Stomach smooth muscle (tissue), 2 donors: Measurements from ENCODE around the gene CNNM1.

Experiments
- H3K27ac ChIP-seq: one replicate; pipeline ENCODE4 v1.7.0; 2013; ENCODE audit warnings: mild to moderate bottlenecking, low read length, inconsistent platforms
- H3K27me3 ChIP-seq, 2 donors: one replicate each; pipeline ENCODE4 v1.7.0; 2013; ENCODE audit warnings: low read length in 2 of 2; ENCODE audit not compliant: insufficient read depth in 2 of 2, control insufficient read depth in 1 of 2
- H3K36me3 ChIP-seq, 2 donors: one replicate each; pipeline ENCODE4 v1.7.0; 2013; ENCODE audit warnings: low read length in 2 of 2; ENCODE audit not compliant: control insufficient read depth in 2 of 2, insufficient read depth in 2 of 2
- H3K4me1 ChIP-seq: one replicate; pipeline ENCODE4 v1.7.0; 2013; ENCODE audit warnings: low read length; ENCODE audit not compliant: control insufficient read depth, insufficient read depth
- H3K4me3 ChIP-seq, 2 donors: one replicate each; pipeline ENCODE4 v1.7.0; 2013; ENCODE audit warnings: low read length in 2 of 2
- H3K9ac ChIP-seq, 2 donors: one replicate each; pipeline ENCODE4 v1.7.0; 2013; ENCODE audit warnings: low read length in 2 of 2, mild to moderate bottlenecking in 1 of 2
- H3K9me3 ChIP-seq, 2 donors: one replicate each; pipeline ENCODE4 v1.7.0; 2013; ENCODE audit warnings: low read length in 2 of 2; ENCODE audit not compliant: control insufficient read depth in 2 of 2
- donor health status: healthy.
- donor health status: Pancreatic carcinoma.

The CNNM1 gene

GRCh38 chr10:99347672-99348071, 18.5 kb downstream of the CNNM1 start:
- Histone ChIP-seq H3K9me3 (no peaks in the 10 kb centered on the region), H3K27ac (no peak overlapping the region)

GRCh38 chr10:99353182-99353581, 24.0 kb downstream of the CNNM1 start:
- no peaks in the 10 kb centered on the region for H3K4me1 ChIP-seq
- no peak overlapping the region for H3K9ac ChIP-seq
- H3K9me3 ChIP-seq, result no peaks in the 10 kb centered on the region
- H3K36me3 ChIP-seq, result no peaks in the 10 kb centered on the region
- no peak overlapping the region for H3K4me3 ChIP-seq
- H3K27me3 ChIP-seq, result no peaks in the 10 kb centered on the region
- H3K27ac ChIP-seq, result no peak overlapping the region

More at GRCh38 chr10:99347672-99348071, 18.5 kb downstream of the CNNM1 start:
- Histone ChIP-seq H3K4me1 (no peaks in the 10 kb centered on the region), H3K36me3 (no peaks in the 10 kb centered on the region), H3K4me3 (no peak overlapping the region), H3K9ac (no peak overlapping the region), H3K27me3 (no peaks in the 10 kb centered on the region)

GRCh38 chr10:99357691-99358090, 28.5 kb downstream of the CNNM1 start:
- Histone ChIP-seq H3K4me3 (no peak overlapping the region), H3K27me3 (no peaks in the 10 kb centered on the region), H3K27ac (no peak overlapping the region), H3K4me1 (no peaks in the 10 kb centered on the region), H3K9ac (no peak overlapping the region), H3K36me3 (no peaks in the 10 kb centered on the region), H3K9me3 (no peaks in the 10 kb centered on the region)

GRCh38 chr10:99358101-99358500, 28.9 kb downstream of the CNNM1 start:
- Histone ChIP-seq H3K4me3 (no peak overlapping the region), H3K27ac (no peak overlapping the region), H3K9ac (no peak overlapping the region), H3K4me1 (no peaks in the 10 kb centered on the region), H3K36me3 (no peaks in the 10 kb centered on the region), H3K9me3 (no peaks in the 10 kb centered on the region), H3K27me3 (no peaks in the 10 kb centered on the region)

GRCh38 chr10:99360934-99361333, 31.8 kb downstream of the CNNM1 start:
- H3K27ac ChIP-seq, result no peak overlapping the region
- H3K36me3 ChIP-seq, result no peaks in the 10 kb centered on the region
- no peaks in the 10 kb centered on the region for H3K4me1 ChIP-seq
- H3K9me3 ChIP-seq, result no peaks in the 10 kb centered on the region
- no peaks in the 10 kb centered on the region for H3K27me3 ChIP-seq
- no peak overlapping the region for H3K9ac ChIP-seq
- no peak overlapping the region for H3K4me3 ChIP-seq

- Histone ChIP-seq H3K9me3 (no peaks in the 10 kb centered on the region), H3K4me1 (no peaks in the 10 kb centered on the region), H3K36me3 (no peaks in the 10 kb centered on the region)
Measured at GRCh38 chr10:99364125-99364524, 35.0 kb downstream of the CNNM1 start.

GRCh38 chr10:99365311-99365710, 36.2 kb downstream of the CNNM1 start:
- no peak overlapping the region for H3K4me3 ChIP-seq
- H3K4me1 ChIP-seq, result no peaks in the 10 kb centered on the region
- no peak overlapping the region for H3K9ac ChIP-seq
- no peaks in the 10 kb centered on the region for H3K9me3 ChIP-seq
- H3K27ac ChIP-seq, result no peak overlapping the region
- H3K27me3 ChIP-seq, result no peaks in the 10 kb centered on the region
- no peaks in the 10 kb centered on the region for H3K36me3 ChIP-seq

More at GRCh38 chr10:99364125-99364524, 35.0 kb downstream of the CNNM1 start:
- Histone ChIP-seq H3K4me3 (no peak overlapping the region), H3K9ac (no peak overlapping the region), H3K27ac (no peak overlapping the region), H3K27me3 (no peaks in the 10 kb centered on the region)

GRCh38 chr10:99365736-99366135, 36.6 kb downstream of the CNNM1 start:
- H3K4me1 ChIP-seq, result no peaks in the 10 kb centered on the region
- no peaks in the 10 kb centered on the region for H3K27me3 ChIP-seq
- H3K9ac ChIP-seq, result no peak overlapping the region
- no peak overlapping the region for H3K4me3 ChIP-seq
- H3K36me3 ChIP-seq, result no peaks in the 10 kb centered on the region
- no peaks in the 10 kb centered on the region for H3K9me3 ChIP-seq
- no peak overlapping the region for H3K27ac ChIP-seq

GRCh38 chr10:99366666-99367065, 37.5 kb downstream of the CNNM1 start:
- H3K9ac ChIP-seq, result no peak overlapping the region
- H3K27ac ChIP-seq, result no peak overlapping the region
- no peaks in the 10 kb centered on the region for H3K4me1 ChIP-seq

GRCh38 chr10:99368646-99369045, 39.5 kb downstream of the CNNM1 start:
- no peaks in the 10 kb centered on the region for H3K4me1 ChIP-seq
- peaks cover 6% of the 10 kb centered on the region in 2 donors for H3K27me3 ChIP-seq
- no peaks in the 10 kb centered on the region for H3K36me3 ChIP-seq
- no peak overlapping the region for H3K27ac ChIP-seq
- no peak overlapping the region for H3K4me3 ChIP-seq
- no peaks in the 10 kb centered on the region for H3K9me3 ChIP-seq
- no peak overlapping the region for H3K9ac ChIP-seq

More at GRCh38 chr10:99366666-99367065, 37.5 kb downstream of the CNNM1 start:
- Histone ChIP-seq H3K27me3 (peaks cover 0 to 5% of the 10 kb centered on the region in 2 donors), H3K9me3 (no peaks in the 10 kb centered on the region), H3K4me3 (no peak overlapping the region), H3K36me3 (no peaks in the 10 kb centered on the region)

- no peaks in the 10 kb centered on the region for H3K9me3 ChIP-seq
- H3K27me3 ChIP-seq, result peaks cover 6% of the 10 kb centered on the region in 2 donors
- H3K4me3 ChIP-seq, result no peak overlapping the region
- no peak overlapping the region for H3K27ac ChIP-seq
- H3K9ac ChIP-seq, result no peak overlapping the region
- H3K4me1 ChIP-seq, result no peaks in the 10 kb centered on the region
- no peaks in the 10 kb centered on the region for H3K36me3 ChIP-seq
Measured at GRCh38 chr10:99369126-99369525, 40.0 kb downstream of the CNNM1 start.
